Measurements from ENCODE around the gene SPESP1.
"Not testable (repeated sequence)": the region's sequence is repeated elsewhere in the genome, so short reads cannot be mapped to it uniquely, and the experiment has no call there.

The SPESP1 gene

DNA sequence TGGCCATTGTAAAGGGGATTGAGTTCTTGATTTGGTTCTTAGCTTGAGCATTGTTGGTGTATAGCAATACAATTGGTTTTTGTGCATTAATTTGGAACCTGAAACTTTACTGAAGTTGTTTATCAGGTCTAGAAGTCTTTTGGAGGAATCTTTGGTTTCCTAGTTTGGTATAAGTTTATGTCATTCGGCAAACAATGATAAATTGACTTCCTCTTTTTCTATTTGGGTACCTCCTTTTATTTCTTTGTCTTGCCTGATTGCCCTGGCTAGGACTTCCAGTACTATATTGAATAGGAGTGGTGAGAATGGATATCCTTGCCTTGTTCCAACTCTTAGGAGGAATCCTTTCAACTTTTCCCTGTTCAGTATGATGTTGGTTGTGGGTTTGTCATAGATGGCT lies 32.1 kb downstream of the SPESP1 start:
- no peak for FAIRE-seq

DNA sequence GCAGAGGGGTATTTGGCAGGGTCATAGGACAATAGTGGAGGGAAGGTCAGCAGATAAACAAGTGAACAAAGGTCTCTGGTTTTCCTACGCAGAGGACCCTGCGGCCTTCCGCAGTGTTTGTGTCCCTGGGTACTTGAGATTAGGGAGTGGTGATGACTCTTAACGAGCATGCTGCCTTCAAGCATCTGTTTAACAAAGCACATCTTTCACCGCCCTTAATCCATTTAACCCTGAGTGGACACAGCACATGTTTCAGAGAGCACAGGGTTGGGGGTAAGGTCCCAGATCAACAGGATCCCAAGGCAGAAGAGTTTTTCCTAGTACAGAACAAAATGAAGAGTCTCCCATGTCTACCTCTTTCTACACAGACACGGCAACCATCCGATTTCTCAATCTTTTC lies 33.4 kb downstream of the SPESP1 start:
- not testable (repeated sequence) for FAIRE-seq; DNase-seq (ENCODE audit: insufficient read length, low spot score)

More for the DNA sequence above, 32.1 kb downstream of the SPESP1 start:
- no peak for DNase-seq (ENCODE audit: insufficient read length, low spot score)

DNA sequence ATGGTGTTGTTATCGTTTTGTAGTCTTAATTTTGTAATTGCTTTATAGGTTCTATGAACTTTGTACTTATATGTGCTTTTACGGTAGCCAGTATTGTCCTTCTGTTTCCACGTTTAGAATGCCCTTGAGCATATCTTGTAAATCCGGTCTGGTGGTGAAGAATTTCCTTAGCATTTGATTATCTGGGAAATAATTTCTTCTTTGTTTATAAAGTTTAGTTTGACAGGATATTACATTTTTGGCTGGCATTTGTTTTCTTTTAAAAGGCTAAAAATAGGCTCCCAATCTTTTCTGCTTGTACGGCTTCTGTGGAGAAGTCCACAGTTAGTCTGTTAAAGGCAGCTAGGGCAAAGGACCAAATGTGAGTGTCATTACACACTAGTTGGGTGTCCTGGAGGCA lies 36.7 kb downstream of the SPESP1 start:
- FAIRE-seq (no peak), DNase-seq (ENCODE audit: insufficient read length, low spot score) (no peak)

DNA sequence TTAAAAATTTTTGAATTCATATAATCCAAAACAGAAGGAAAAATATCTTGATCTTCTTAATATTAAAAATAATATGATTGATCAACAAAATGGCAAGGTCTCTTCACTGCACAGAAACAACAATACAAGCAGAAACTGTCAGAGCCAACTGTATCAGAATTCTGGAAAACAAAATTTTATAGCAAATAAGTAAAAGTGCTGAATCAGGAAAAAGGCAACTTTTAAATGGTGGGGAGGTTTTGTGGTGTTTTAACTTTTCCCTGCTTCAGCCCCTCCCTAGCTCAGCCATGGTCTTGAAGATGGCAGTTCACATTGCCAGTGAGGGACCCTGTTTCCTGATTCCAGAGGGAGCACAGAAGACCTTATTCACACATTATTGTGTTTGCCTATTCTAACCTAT lies 37.6 kb downstream of the SPESP1 start:
- DNase-seq (ENCODE audit: insufficient read length, low spot score) (no peak), FAIRE-seq (no peak)

DNA sequence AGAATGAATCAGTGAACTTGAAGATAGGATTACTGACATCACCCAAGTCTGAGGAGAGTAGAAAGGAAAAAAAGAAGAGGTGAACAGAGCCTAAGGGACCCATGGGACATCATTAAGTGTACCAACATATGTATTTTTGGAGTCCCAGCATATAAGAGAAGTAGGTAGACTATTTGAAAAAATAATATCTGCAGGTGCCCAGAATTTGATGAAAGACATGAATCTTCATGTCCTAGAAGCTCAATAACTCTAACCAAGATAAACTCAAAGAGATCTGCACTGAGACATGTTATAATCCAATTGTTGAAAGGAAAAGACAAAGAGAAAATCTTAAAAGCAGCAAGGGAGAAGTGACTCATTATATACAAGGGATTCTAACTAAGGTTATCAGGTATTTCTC lies 39.0 kb downstream of the SPESP1 start:
- no peak for DNase-seq (ENCODE audit: insufficient read length, low spot score)
- no peak for FAIRE-seq

DNA sequence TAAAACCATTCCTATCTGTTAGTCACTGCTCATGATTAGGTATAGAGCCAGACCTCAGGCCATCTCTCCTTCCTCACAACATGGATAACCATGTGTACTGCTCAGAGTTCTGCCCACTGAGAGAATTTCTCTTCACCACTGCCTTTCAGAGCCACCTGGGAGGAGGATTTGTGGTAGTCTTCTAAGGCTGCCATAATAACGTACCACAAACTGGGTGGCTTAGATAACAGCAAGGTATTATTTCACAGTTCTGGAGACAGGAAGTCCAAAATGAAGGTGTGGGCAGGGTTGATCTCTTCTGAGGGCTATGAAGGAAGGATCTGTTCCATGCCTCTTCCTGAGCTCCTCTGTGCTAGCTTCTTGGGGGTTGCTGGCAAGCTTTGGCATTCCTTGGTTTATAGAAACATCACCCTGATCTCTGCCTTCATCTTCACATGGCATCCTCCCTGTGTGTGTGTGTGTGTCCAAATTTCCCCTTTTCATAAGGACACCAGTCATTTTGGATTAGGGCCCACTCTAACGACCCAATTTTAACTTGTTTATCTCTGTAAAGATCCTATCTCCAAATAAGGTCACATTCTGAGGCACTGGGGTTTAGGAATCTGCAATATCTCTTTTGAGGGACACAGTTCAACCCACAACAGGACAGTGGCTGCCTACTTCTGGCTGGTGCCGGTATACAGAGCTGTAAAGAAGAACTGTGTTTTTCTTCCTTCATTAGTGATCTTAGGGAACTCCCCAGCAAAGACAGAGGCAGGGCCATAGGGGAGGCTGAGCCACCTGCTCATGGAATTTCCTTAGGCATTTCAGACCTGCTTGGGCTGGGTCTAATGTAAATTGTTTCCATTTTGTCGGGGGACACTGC lies 42.1 kb downstream of the SPESP1 start:
- no peak for DNase-seq (ENCODE audit: insufficient read length, low spot score)
- FAIRE-seq = no peak

DNA sequence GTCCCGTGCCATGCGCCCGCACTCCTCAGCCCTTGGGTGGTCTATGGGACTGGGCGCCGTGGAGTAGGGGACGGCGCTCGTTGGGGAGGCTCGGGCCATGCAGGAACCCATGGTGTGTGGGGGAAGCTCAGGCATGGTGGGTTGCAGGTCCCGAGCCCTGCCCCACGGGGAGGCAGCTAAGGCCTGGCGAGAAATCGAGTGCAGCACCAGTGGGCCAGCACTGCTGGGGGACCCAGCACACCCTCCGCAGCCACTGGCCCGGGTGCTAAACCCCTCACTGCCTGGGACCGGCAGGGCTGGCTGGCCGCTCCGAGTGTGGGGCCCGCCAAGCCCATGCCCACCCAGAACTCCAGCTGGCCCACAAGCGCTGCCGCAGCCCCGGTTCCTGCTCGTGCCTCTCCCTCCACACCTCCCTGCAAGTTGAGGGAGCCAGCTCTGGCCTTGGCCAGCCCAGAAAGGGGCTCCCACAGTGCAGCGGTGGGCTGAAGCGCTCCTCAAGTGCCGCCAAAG lies 45.4 kb downstream of the SPESP1 start:
- FAIRE-seq; DNase-seq (ENCODE audit: insufficient read length, low spot score): not testable (repeated sequence)

DNA sequence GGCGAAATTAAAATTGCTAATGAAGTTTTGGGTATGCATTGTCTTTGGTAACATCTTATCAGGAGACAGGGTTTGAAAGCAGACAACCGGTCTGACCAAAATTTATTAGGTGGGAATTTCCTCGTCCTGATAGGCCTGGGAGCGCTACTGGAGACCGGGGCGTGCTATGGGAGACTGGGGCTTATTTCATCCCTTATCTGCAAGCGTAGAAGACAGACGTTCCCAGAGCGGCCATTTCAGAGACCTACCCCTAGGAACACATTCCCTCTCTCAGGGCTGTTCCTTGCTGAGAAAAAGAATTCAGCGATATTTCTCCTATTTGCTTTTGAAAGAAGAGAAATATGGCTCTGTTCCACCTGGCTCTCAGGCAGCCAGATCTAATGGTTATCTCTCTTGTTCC lies 47.1 kb downstream of the SPESP1 start:
- DNase-seq (ENCODE audit: insufficient read length, low spot score); FAIRE-seq: not testable (repeated sequence)

DNA sequence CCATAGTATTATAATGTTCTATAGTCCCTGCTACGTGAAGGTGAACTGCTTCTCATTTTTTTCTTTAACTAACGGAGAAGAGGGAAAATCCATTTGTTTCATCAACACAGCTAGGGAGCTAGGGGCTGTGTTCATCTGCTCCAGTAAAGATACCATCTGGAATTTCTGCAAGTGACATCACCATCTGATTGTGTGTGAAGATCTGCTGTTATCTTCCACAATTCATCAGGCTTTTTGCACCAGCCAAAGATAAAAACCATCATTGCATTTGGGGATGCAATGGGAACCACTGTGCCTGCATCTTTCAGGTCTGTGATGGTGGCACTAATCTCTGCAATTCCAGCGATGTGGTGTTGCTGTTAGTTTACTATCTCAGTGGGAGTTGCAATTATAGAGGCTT lies 48.7 kb downstream of the SPESP1 start:
- no peak for FAIRE-seq
- no peak for DNase-seq (ENCODE audit: insufficient read length, low spot score)

DNA sequence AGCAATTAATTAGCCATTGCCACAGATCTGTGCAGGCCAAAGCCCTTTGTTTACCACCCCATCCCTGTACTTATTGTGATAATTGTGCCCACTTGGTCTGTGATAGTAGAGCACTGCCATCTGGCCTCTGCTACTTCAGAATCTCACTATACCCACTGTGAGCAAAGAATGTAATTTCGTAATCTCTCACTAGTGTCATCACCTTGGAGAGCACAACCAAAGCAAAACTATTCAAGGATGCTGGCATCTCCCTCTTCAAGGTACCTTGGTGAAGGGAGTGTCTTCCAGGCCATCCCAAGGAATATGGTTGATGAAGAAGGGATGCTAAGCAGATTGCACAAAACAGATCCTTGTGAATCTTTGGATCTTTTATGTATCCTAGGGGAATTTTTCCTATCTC lies 49.5 kb downstream of the SPESP1 start:
- no peak for FAIRE-seq
- no peak for DNase-seq (ENCODE audit: insufficient read length, low spot score)

DNA sequence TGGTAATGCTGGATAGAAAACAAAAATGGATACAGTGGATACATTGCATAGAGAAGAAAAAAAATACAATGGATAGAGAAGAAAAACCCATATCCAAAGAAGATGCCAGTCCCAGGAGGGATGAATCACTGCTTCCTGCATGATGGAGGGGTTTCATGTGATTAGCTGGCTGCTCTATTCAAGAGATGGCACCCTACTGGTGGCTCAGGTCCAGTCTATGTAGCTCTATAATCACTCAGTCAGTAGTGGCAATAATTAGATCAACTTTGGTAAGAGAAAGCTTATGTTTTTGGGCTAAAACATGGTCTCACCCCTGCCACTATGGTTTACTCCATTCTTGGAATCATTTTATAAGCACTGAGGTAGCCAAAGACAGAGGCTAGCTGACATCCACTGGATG lies 50.5 kb downstream of the SPESP1 start:
- DNase-seq (ENCODE audit: insufficient read length, low spot score) (no peak), FAIRE-seq (no peak)

DNA sequence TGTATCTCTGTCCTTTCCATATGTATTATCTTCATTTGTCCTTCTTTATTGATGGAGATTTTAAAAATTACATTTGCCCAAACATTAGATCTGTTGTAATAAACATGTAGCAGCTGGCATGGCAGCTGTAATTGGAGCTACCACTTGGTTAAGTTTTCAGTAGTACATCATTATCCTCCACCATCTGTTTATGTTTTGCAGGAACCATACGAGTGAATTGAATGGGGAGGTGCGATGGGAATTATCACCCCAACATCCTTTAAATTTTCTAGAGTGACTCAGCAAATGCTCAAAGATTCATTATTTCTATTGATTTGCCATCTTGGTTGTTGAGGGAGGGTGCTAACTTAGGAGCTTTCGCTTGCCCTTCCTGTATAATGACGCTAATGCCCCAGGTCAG lies 51.6 kb downstream of the SPESP1 start:
- no peak for FAIRE-seq
- no peak for DNase-seq (ENCODE audit: insufficient read length, low spot score)

DNA sequence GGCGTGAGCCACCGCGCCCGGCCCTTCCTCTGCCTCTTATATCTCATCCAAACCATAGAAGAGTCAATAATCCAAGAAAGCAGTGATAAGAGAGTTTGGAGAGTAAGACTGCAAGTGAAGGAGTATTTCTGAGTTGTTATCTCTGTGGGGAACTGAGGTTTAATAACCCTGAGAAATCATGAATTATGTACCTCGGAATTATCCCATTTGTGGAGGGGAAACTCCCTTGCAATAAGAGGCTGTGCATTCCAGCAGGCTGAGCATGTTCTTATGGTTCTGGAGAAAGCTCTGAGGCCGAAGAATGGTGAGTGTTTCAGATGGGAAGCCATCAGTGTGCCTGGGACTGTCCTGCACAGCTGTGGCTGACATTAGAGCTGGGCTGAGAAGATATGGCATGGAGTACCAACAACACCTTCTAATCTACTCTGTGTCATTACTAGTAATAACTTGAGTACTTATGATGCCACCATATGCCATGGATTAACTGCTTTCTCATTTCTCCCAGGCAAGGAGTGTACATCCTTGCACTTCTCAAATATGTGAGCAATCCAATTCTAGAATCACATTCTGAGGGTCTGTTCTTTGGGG lies 52.7 kb downstream of the SPESP1 start:
- no peak for FAIRE-seq

DNA sequence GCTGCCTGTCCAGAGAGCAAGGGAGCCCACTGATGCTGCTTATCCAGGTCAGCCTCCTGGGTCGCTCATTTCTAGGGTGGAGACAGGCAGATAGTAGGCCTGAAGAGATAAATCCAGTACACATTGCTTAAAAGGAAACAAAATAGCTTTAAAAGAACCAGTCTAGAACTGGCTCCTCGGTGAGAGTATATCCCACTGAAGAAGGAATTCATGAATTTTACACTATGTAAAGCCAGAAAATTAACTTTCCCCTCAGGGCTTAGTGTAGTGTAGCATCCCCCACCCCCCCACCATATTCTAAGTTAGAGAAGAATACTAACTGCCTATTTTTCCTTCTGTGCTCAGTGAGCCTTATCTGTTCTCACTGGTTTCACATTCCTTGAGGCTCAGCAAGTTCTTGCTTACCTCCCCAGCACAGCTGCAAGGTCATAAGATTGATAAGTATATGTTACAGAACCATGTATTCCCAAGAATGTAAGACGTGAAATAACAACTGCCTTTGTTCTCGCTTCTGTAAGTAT lies 53.7 kb downstream of the SPESP1 start:
- DNase-seq (ENCODE audit: insufficient read length, low spot score) (no peak), FAIRE-seq (no peak)

More for the DNA sequence above, 52.7 kb downstream of the SPESP1 start:
- DNase-seq (ENCODE audit: insufficient read length, low spot score) = no peak

DNA sequence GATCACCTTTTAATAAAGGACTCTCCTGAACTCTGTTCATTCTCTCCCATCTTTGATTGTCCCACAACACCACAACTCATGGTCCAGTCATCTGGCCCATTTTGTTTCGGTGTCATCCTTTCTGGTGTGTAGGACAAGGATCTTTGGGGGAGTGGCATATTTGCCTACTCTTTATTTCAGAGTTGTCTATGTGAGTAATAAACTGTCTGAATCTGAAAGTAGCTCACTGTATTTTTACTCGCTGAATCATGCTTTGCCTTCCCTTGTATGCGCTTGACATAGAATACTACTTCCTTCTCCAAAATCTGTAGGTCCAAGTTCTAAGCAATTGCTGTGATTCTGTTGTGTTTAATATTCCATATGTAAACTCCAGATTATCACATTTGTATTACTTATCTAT lies 54.3 kb downstream of the SPESP1 start:
- FAIRE-seq = no peak
- no peak for DNase-seq (ENCODE audit: insufficient read length, low spot score)

DNA sequence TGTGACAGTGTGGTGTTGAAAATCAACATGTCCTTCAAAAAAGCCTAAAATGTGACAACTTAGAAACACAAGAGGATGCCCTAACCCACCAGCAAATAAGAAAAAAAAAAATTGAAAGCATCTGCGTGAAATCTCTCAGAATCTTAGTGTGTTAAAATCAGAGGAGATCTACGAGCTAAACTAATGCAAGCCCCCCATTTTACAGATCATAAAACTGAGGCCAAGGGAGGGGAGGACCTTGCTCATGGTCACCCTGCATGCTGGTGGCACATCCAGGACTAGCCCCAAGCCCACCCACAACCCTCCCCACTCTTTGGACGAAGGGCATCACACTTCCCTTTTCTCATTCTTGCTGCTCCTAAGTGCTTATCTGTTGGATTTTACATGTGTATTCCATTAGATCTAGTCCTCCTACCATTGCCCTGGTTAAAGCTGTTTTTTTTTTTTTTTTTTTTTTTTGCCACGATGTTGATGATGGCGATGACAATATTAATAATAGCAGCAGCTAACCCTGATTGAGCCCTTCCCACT lies 55.1 kb downstream of the SPESP1 start:
- FAIRE-seq (no peak), DNase-seq (ENCODE audit: insufficient read length, low spot score) (no peak)

DNA sequence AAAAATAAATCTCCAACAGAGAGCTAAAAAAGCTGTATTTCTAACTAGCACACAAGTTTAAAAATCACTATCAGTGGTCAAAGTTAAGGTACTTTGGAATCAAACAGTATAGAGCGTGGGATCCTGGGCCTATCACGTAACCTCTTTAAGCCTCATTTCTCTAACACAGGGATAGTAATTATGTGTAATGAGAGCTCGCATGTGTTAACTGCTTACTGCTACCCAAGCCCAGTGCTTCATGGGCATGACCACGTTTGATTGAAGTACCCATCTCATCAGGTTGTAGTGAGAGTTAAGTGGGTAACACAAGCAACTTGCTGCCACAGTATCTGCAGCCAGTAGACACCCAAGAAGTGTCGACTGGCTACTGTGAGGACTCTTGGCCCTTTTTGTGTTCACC lies 56.0 kb downstream of the SPESP1 start:
- no peak for DNase-seq (ENCODE audit: insufficient read length, low spot score)
- FAIRE-seq = no peak

DNA sequence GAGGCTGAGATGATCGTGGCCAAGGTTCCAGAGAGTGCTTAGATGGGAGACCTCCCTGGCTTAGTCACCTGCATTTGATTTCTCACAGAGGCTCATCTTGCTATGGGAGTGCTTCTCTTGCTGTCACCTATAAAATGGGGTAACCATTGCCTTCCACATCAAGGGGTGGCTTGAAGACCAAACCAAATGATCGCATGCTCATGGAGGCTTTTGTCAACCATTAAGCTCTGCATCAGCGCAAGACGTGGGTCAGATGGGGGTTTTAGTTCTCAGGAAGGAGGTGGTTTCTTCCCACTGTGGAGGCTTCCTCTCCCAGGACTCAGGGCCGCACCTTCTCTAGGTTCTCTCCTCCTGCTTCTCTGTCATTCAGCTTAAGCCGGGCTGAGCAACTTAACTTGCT lies 56.8 kb downstream of the SPESP1 start:
- DNase-seq (ENCODE audit: insufficient read length, low spot score) = no peak
- FAIRE-seq = no peak

DNA sequence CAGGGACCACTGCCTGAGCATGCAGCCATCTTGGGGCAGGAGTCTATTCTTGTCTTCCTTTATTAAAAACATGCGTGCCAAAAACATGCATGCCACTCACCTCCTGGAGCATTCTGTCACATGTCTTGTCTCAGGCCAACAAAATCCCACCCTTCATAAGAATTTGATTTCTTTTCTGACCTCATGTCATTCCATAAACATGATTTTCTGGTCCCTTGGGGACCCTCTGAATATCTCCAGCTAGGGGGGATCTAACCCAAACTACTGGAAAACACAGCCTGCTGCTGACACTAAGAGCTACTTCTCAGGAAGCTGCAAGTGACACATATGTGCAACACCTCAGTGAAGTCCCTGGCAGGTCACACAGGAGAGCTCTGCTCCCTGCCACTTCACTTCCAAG lies 57.4 kb downstream of the SPESP1 start:
- FAIRE-seq = no peak
- DNase-seq (ENCODE audit: insufficient read length, low spot score) = no peak

DNA sequence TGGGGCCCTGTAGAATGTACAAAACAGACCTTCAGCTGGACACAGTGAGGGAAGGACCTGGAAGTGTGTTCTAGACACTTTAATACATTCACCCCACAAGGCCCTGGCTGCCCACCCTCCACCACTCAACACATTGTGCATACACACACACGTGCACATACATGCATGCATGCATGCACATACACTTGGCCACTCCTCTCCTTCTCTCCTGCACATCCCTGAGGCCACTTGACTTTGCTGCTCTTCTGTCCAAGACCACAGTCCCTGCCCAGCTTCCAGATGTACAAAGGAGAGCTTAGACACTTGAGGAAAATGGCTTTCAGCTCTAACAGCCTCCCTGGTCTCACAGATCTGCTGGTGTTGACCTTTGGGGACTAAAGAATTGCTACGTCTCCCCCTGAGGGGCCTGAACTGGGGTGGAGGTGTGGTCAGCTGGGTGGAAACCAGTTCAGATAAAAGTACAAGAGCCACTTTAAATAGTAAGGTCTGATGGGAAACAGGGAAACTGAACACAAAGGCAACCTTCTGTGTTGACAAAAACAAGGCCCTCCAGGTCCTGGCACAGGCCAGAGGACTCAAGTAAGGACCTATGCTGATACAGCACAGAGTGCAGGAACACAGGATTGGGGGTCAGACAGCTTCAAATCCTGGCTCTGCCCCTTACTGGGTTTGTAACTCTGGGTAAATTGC lies 59.4 kb downstream of the SPESP1 start:
- FAIRE-seq = no peak

More for the DNA sequence above, 59.4 kb downstream of the SPESP1 start:
- no peak for DNase-seq (ENCODE audit: insufficient read length, low spot score)
